Embryonic facial prominence (tissue), 1 donor: ENCODE measurements around the gene HECTD1.
"Not testable (repeated sequence)": the region's sequence is repeated elsewhere in the genome, so short reads cannot be mapped to it uniquely, and the experiment has no call there.

Experiments
- DNase-seq: peaks from one replicate; pipeline ENCODE4 v3.0.0-alpha.2; 2016; ENCODE audit errors: extremely low spot score

HECTD1 gene

GRCh38 chr14:31052905-31053586 is 154.5 kb downstream of the HECTD1 start:
- DNase-seq: not testable (repeated sequence)

DNA sequence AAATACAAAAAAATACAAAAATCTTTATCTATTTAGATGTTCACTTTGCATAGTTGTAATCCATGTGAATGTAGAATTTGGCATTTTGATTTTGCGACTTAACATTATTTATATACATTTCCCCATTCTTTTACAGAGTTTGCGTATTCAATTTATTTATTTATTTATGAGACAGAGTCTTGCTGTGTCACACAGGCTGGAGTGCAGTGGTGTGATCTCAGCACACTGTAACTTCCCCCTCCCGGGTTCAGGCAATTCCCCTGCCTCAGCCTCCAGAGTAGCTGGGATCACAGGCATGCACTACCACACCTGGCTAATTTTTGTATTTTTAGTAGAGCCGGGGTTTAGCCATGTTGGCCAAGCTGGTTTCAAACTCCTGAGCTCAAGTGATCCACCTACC is 156.1 kb downstream of the HECTD1 start:
- DNase-seq: no peak

GRCh38 chr14:31051023-31051422 is 156.6 kb downstream of the HECTD1 start:
- no peak for DNase-seq
